Measurements from ENCODE around the gene RHBDL1. TPM values are rescaled to one million over a fixed set of nuclear protein-coding genes. Genes with fewer than 3 reads are reported as not detected.

RHBDL1 gene
- total and polyA plus RNA-seq, 11 donors, result 0.19 to 3.6 (median 1.8) TPM

DNA sequence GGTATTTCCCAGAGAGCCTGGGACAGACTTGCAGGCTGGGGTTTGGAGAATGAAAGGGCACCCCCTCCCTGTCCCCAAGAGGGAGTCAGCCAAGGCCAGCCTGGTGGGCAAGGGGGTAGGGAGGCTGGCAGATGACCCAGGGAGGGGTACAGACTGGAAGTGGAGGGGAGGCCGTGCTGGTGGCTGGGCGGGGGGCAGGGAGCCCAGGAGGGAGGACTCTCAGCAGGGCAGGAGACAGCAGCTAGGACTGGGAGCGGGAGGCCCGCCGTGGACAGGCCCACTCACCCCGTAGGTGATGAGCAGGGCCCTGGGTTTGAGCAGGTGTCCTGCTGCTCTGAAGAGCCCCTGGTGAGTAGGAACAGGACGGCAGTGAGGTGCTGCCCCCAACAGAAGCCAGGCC, 40.5 kb upstream of the RHBDL1 start:
- no peak for TF ChIP-seq POLR2A (IDR thresholded peaks at IDR 0.05)
- TF ChIP-seq, protein P1, sequence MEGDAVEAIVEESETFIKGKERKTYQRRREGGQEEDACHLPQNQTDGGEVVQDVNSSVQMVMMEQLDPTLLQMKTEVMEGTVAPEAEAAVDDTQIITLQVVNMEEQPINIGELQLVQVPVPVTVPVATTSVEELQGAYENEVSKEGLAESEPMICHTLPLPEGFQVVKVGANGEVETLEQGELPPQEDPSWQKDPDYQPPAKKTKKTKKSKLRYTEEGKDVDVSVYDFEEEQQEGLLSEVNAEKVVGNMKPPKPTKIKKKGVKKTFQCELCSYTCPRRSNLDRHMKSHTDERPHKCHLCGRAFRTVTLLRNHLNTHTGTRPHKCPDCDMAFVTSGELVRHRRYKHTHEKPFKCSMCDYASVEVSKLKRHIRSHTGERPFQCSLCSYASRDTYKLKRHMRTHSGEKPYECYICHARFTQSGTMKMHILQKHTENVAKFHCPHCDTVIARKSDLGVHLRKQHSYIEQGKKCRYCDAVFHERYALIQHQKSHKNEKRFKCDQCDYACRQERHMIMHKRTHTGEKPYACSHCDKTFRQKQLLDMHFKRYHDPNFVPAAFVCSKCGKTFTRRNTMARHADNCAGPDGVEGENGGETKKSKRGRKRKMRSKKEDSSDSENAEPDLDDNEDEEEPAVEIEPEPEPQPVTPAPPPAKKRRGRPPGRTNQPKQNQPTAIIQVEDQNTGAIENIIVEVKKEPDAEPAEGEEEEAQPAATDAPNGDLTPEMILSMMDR (IDR thresholded peaks at IDR 0.05), result no peak
- intact Hi-C loops (cut with DNase I), result loop anchor here in 1 of 10 donors (5.0 kb wide), 1 partner anchor 38 kb away; no protein-coding TSS in a partner anchor
- no peak overlapping the region for H3K27ac ChIP-seq
- H3K4me1 ChIP-seq, result peaks cover 3 to 44% (median 31%) of the 10 kb centered on the region in 12 donors
- no peaks in the 10 kb centered on the region for H3K27me3 ChIP-seq
- no peaks in the 10 kb centered on the region for H3K9me3 ChIP-seq
- H3K36me3 ChIP-seq, result peaks cover 0 to 16% (median 0%) of the 10 kb centered on the region in 9 donors
- H3K4me3 ChIP-seq, result peak overlapping the region in 10 of 12 donors; percentile 69 to 94 (median 84)
- 88 to 95% (median 91%) methylated on average over 6 to 7 of the region's 7 CpGs for WGBS, 4 donors
- DNase-seq (no peak), ATAC-seq (no peak)

DNA sequence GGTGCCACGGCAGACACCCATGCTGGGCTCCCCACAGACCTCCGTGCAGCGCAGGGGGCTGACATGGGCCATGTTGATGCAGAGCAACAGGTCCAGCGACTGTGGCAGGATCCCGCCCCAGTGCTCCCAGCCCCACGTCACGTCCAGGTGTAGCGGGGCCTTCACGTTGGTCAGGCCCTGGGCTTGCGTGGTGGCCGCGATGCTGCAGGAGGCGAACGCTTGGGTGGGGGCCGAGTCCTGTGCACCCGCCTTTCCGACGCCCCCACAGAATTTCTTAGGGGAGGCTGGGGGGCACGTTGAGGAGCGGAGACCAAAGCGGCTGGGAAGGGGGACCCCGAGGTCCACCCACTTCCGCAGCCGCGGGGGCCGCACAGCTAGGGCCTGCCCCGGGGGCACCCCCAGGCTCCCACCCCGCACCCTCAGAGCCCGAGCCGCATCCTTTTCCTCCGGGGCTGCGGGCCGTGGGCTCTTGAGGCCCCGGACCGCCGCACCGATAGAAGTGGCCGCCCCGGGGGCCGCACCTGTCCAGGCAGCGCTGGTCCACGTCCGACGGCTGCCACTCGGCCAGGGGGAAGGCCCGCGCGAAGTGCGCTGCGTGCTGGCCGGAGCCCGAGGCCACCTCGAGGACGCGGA, 39.8 kb upstream of the RHBDL1 start:
- Histone ChIP-seq H3K27ac (peak overlapping the region in 11 of 12 donors; percentile 94 to 100 (median 97)), H3K27me3 (no peaks in the 10 kb centered on the region), H3K9me3 (no peaks in the 10 kb centered on the region), H3K36me3 (peaks cover 0 to 16% (median 0%) of the 10 kb centered on the region in 9 donors), H3K4me1 (peaks cover 3 to 37% (median 24%) of the 10 kb centered on the region in 12 donors), H3K4me3 (peak overlapping the region; percentile 69 to 94 (median 82))
- DNase-seq (no peak), ATAC-seq (no peak)
- intact Hi-C loops (cut with DNase I), result loop anchor here in 3 of 10 donors (1.0 to 2.0 kb wide), 3 partner anchors 45 to 46 kb away; partner anchors contain the start of gene RAB40C (in 2 of the 3)
- TF ChIP-seq, protein P1 (IDR thresholded peaks at IDR 0.05), result no peak
- TF ChIP-seq POLR2A (IDR thresholded peaks at IDR 0.05), result no peak
- 0 to 11% (median 5%) methylated on average over 7 to 55 of the region's 55 CpGs for WGBS, 4 donors

DNA sequence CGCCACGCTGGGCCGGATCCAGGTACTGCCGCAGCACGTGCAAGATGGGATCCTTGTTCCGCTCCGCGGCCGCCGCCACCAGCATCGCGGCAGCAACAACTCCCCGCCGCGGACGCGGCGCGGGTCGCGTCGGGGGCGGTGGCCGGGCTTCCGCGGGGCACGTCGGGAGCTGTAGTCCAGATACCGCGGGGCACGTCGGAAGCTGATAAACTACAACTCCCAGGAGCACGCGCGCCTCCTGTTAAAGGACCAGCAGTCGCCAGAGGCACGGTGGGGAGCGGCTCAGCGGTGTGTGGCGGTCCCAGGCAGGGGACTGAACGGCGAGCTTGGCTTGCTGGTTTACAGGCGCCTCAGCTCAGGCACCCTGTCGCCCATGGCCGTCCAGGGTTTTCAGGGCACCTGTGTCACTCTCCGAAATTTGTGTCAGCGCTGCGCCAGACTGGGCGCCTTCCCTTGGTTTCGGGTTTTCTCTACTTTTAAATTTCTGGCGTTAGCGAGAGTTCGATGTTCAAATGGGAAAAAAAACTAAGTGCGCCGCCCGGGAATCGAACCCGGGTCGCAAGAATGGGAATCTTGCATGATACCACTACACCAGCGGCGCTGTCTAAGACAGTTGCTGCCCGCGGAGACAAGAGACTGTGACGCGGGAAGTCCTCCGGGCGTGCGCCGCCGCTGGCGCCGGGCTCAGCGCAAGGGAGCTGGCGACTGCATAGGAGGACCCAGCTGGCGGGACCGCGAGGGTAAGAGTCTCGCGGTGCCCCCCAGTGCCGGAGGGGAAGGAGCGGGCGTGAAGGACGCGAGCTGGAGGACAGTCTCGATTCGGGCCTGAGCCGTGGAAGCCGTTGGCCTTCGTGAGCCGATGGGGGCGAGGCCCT, 39.0 kb upstream of the RHBDL1 start, which contains the start of gene METTL26:
METTL26 (minus strand) TSS at position 100 of the 875 bp plus-strand sequence; CDS start at position 85, 15 bp downstream.
- Histone ChIP-seq H3K4me3 (peak within 1 kb of the TSS; percentile 69 to 94 (median 82)), H3K36me3 (peaks cover 0 to 16% (median 0%) of the 10 kb centered on the region in 9 donors), H3K27ac (peak within 1 kb of the TSS; percentile 94 to 100 (median 97)), H3K4me1 (peaks cover 3 to 30% (median 17%) of the 10 kb centered on the region in 12 donors), H3K9me3 (no peaks in the 10 kb centered on the region), H3K27me3 (no peaks in the 10 kb centered on the region)
- TF ChIP-seq POLR2A (IDR thresholded peaks at IDR 0.05), result peak in 1 of 2 donors; percentile 74
- TF ChIP-seq, protein P1 (IDR thresholded peaks at IDR 0.05), result no peak
- 0 to 1% (median 0%) methylated on average over 53 to 91 of the region's 91 CpGs for WGBS, 4 donors
- peak; percentile 95 to 99 (median 97) for DNase-seq
- ATAC-seq, result peak; percentile 82 to 93 (median 89)
- intact Hi-C loops (cut with DNase I), result loop anchor here in 3 of 10 donors (1.0 to 2.0 kb wide), 3 partner anchors 46 to 47 kb away; partner anchors contain the start of gene RAB40C (in 2 of the 3)
